ENCODE data around the gene SLC2A3.
"Not testable (repeated sequence)": the region's sequence is repeated elsewhere in the genome, so short reads cannot be mapped to it uniquely, and the experiment has no call there.

SLC2A3 gene

DNA sequence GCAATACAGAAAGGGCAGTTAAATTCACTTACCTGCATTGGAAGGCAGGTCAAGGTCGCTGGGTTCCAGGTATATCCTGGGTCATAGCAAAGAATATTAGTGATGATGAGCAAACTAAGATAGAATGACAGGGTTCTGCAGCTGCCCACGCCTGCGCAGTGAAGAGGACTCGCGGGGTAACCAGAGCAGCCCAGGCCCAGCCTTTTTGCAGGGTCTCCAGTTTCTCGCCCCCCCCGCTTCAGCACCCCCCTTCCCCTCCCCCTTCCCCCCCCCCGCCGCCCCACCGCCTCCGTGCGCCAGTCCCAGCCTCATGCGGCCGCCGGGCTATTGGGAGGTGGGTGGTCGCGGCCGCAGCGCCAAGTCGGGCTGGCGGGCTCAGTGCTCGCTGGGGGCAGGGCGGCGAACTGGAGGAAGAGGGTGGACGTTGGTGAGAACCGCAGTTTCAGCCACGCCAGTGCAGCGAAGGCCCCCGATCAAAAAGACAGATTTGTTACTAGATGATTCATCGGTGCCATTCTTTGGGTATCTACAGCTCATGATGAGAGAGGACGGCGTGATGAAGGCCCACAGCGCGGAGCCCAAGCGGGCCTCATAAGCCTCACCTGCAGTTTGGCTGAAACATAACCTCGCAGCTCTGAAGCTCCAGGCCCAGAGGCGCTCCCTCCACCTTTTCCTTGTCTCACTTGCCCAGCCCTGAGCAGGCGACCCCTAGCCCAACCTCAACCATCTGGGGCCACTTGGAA is 20.2 kb downstream of the SLC2A3 start:
- no peak for DNase-seq (ENCODE audit: low read depth)

DNA sequence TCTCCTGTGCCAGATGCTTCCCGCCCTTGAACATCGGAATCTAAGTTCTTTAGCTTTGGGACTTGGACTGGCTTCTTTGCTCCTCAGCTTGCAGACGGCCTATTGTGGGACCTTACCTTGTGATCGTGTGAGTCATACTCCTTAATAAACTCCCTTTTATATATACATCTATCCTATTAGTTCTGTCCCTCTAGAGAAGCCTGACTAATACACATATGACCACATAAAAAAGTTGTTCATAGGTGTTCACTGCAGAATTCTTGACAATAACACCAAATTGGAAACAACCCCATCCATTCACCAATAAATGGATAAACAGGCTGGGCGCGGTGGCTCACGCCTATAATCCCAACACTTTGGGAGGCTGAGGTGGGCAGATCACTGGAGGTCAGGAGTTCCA is 25.9 kb downstream of the SLC2A3 start:
- DNase-seq (ENCODE audit: low read depth), result not testable (repeated sequence)

DNA sequence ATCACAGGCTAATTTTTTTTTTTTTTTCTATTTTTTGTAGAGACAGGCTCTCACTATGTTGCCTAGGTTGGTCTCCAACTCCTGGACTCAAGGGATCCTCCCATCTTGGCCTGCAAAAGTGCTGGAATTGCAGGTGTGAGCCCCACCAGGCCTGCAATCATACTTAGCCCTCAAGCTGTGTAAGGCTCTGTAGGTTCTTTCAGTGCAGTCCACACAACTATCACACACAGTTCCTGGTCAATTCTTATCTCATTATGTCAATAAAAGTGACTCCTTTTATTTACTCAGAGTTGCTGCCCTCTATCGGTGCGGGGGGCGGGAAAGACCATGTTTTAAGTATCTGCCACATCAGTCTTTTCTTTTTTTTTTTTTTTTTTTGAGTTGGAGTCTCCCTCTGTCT is 29.0 kb downstream of the SLC2A3 start:
- no peak for DNase-seq (ENCODE audit: low read depth)

DNA sequence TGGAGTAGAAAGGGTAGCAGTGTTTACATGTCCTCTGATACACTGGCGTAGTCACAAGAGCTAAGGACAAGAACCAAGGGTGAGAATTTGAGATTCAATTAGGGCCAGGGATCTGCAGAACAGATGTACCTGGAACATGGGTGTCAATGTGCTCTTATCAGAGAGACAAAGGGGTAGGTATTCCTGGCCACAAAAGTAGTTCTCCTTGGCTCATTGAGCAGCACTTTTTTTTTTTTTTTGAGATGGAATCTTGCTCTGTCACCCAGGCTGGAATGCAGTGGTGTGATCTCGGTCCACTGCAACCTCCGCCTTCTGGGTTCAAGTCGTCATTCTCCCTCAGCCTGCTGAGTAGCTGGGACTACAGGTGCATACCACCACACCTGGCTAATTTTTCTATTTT is 29.7 kb downstream of the SLC2A3 start:
- not testable (repeated sequence) for DNase-seq (ENCODE audit: low read depth)

DNA sequence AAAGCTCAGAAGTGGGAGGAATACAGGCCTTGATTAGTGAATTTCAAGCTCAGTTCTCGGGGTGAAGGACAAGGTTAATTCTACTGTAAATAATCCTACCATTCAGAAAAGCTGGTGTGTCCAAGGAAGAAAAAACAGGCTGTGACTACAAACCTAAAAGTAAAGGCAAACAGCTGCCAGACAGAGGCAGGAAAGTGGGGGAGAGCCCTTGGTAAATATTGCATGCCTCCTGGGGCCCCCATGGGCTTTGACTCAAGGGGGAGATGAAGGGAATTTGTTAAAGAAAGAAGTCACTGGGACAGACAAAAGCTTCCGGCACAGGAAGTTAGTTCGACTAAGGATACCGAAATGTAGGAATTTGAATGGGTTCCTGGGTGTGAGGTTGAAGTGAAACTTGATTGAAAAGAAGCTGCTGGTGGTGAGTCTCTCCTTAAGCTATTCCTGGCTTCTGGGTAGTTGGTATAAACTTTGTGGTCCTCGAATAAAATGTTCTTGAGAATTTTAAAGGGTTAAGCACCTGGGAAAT is 30.3 kb downstream of the SLC2A3 start:
- not testable (repeated sequence) for DNase-seq (ENCODE audit: low read depth)

DNA sequence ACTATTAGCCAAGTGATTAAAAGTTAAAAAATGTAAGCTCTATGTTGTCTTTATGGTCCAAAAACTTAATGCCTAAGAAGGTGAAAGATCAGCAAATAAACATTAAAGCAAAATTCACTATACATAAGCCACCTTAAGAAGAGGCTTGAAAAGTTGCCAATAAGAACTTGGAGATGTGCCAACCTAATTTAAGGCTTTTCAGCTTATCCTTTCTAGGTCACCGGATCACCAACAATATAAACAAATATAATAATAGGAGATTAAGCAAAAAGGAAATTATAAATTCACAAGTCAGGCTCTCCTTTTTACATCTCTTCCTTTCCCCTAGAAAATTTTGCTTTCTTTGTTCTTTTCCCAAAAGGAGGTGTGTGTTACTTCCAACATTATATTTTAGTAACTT is 30.9 kb downstream of the SLC2A3 start:
- no peak for DNase-seq (ENCODE audit: low read depth)

DNA sequence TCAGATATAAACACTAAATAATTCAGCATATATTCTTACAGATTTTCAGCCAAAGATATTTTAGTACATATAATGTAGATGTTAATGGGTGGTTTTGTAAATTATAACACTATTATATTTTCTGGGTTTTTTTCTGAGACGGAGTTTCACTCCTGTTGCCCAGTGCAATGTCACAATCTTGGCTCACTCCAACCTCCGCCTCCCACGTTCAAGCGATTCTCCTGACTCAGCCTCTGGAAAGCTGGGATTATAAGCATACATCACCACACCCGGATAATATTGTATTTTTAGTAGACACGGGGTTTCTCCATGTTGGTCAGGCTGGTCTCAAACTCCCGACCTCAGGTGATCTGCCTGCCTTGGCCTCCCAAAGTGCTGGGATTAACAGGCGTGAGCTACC is 33.6 kb downstream of the SLC2A3 start:
- DNase-seq (ENCODE audit: low read depth), result not testable (repeated sequence)

DNA sequence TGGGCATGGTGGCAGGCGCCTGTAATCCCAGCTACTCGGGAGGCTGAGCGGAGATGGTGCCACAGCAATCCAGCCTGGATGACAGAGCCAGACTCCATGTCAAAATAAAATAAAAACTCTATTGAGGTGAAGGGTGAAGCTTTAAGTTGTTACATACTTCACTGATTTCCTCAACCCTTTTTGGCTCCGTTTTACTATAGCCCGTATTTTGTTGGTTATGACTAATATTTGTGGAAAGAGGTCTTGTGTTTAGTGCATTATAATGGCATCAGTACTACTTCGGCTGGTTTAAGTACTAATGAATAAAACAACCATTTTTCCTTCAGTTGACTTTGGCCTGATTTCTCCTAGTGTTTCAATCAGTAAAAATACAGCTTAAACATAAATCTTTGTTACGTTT is 36.2 kb downstream of the SLC2A3 start:
- peak; percentile 5 for DNase-seq (ENCODE audit: low read depth)

DNA sequence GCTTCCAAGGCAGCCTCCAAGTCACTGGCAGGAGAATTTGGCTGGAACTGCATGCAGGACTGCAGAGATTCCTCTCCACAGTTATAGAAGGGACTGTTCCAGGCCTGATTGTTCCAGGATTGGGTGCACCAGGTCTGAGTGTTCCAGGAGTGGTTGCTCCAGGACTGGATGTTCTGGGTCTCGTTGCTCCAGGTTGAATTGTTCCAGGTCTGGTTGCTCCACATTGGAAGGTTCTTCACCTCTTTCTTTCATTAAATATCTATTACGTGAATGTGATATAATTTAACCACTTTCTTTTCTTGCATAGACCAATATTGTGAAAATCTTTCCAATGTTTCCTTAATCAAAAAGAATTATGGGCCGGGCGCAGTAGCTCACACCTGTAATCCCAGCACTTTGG is 39.3 kb downstream of the SLC2A3 start:
- not testable (repeated sequence) for DNase-seq (ENCODE audit: low read depth)

DNA sequence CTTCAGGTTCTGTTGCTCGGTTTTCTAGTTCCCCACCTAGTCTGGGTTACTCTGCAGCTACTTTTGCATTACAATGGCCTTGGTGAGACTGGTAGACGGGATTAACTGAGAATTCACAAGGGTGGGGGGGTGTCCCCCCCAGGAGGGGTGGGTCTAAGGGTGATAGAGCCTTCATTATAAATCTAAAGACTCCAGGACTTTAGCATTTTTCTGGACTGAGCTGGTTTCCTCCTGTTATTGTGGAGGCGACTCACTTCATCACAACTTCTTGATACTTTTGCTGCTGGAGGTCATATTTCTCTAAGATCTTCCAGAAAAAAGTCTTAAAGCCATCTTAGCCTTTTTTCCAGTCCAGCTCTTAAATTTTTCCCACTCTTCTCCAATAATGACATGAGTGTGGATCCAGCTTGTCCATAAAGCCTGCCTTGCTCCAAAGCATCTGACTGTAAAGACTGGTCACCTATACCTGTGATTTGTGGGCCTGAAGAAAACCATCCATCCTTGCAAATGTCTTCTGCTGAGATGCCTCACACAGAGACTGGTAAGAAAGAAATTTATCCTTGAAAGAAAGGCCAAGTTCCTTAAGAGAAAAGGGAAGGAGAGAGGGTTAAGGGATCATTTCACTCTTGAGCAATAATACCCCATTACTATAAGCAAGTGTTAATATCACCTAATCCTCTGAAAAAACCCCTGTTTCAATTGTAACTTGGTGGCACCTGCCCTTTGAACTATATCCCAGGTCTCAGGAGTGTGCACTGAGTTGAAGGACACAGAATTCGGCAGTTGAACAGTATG is 43.6 kb downstream of the SLC2A3 start:
- no peak for DNase-seq (ENCODE audit: low read depth)

DNA sequence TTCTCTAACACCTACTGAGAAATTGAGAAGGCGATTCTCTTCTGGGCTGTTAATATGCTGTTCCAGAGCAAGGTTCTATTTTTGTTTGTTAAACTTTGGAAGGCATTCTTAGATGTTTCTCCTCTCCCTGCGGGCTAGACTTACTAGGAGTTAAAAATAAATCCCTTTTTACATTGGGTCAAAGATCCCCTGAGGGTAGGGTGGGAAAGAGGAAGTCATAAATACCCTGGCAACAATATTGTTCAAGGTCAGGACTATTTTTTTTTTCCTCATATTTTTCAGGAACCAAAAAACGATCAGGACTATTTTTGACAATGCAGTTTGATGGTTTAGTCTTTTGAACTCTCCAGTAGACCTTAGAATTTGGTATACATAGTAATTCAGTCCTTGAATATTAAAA is 51.3 kb downstream of the SLC2A3 start:
- DNase-seq (ENCODE audit: low read depth), result no peak

DNA sequence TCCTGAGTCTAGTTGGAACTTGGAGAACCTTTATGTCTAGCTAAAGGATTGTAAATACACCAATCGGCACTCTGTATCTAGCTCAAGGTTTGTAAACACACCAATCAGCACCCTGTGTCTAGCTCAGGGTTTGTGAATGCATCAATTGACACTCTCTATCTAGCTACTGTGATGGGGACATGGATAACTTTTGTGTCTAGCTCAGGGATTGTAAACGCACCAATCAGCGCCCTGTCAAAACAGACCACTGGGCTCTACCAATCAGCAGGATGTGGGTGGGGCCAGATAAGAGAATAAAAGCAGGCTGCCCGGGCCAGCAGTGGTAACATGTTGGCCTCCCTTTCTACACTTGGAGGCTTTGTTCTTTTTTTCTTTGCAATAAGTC is 54.3 kb downstream of the SLC2A3 start:
- not testable (repeated sequence) for DNase-seq (ENCODE audit: low read depth)

DNA sequence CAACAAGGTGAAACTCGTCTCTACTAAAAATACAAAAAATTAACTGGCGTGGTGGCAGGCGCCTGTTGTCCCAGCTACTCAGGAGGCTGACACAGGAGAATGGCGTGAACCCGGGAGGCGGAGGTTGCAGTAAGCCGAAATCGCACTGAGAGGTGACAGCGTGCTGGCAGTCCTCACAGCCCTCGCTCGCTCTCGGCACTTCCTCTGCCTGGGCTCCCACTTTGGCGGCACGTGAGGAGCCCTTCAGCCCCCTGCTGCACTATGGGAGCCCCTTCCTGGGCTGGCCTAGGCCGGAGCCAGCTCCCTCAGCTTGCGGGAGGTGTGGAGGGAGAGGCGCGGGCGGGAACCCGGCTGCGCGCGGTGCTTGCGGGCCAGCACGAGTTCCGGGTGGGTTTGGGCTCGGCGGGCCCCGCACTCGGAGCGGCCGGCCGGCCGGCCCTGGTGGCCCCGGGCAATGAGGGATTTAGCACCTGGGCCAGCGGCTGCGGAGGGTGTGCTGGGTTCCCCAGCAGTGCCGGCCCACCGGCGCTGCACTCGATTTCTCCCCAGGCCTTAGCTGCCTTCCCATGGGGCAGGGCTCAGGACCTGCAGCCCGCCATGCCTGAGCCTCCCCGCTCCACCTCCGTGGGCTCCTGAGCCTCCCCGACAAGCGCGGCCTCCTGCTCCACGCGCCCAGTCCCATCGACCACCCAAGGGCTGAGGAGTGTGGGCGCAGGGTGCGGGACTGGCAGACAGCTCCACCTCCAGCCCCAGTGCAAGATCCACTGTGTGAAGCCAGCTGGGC is 54.8 kb downstream of the SLC2A3 start:
- not testable (repeated sequence) for DNase-seq (ENCODE audit: low read depth)

DNA sequence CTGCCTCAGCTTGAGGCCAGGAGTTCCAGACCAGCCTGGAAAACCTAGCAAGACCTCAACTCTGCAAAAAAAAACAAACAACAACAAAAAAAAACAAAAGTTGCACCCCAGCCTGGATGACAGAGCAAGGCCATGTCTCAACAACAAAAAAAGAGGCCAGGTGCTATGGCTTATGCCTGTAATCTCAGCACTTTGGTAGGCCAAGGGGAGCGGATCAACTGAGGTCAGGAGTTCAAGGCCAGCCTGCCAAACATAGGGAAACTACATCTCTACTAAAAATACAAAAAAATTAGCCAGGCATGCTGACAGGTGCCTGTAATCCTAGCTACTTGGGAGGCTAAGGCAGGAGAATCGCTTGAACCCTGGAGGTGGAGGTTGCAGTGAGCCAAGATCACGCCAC is 56.7 kb downstream of the SLC2A3 start:
- DNase-seq (ENCODE audit: low read depth), result no peak

DNA sequence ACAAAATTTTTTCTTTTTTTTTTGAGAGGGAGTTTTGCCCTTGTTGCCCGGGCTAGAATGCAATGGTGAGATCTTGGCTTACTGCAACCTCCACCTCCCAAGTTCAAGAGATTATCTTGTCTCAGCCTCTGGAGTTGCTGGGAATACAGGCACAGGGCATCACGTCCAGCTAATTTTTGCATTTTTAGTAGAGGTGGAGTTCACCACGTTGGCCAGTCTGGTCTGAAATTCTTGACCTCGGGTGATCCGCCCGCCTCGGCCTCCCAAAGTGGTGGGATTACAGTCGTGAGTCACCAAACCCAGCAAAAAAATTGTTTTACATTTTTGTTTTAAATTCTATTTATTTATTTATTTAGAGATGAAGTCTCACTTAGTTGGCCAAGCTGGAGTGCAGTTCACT is 58.6 kb downstream of the SLC2A3 start:
- no peak for DNase-seq (ENCODE audit: low read depth)

DNA sequence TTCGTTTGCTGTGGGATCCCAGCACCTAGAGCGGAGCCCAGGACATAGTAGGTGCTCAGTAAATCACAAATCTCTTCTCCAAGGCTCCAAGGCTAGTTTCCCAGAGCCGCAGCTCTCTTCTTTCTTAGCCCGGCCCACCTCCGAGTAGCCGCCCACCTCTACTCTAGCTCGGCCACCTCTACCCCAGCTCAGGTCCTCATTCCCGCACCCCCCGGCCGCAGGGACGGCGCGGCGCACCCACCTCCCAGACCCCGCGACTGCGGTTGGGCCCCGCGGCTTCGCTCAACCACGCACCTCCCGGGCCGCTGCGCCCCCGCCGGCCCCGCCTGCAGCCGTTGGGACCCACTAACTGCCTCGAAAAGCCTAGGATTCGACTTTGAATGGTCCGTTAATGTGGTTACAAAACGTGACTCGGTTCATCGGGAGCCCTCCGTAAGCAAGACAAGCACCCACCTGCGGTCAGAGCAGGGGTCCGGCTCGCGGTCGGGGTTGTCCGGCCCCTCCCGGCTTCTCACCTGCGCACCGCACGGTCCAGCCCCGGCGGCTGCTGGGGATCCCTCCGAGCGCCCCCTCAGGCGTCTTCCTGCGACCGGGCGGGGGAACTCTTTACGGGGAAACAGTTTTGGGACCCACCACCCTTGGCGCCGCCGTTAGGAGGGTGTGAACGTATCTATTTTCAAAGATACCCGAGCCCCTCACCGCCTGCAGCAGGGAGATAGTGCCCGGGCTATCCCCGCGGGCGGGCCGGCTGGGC is 63.2 kb downstream of the SLC2A3 start, which contains the start of gene SLC2A14:
Gene SLC2A14, minus strand, starts transcription at position 350 of the 754 bp plus-strand sequence. CDS start 3,035 bp downstream, outside the sequence.
- DNase-seq (ENCODE audit: low read depth), result no peak

DNA sequence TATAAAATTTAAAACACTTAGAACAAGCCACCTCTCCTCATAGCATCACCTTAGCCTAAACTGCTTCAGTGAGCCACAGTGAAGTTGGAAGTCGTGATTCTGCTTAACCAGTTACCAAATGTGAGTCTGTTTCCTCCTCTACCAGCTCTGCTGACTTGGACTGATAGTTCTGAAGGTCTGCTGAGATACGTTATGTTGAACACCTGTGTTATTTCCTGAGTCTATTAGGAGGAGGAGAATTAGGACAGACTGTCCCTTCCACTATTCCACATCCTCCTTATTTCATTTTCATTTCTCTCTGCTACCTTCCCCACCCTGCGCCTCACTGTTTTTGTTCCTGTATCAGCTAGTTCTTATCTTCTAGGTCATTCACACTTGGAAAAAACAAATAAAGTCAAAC is 65.7 kb downstream of the SLC2A3 start:
- DNase-seq (ENCODE audit: low read depth), result no peak

Data from fibroblast of gingiva (primary cell).